WTC11 (cell line): Measurements from ENCODE around the gene LPP. TPM values are rescaled to one million over a fixed set of nuclear protein-coding genes. Genes with fewer than 3 reads are reported as not detected.

Source experiments
- ATAC-seq: fragments of 200-7000 bp; cut with Tn5 transposase; 2 replicates; pipeline ENCODE4 v1.10.0; 2021; ENCODE audit warnings: mild to moderate bottlenecking, moderate library complexity
- CTCF ChIA-PET: fragments of 300-600 bp; sonication (Branson Sonifier 250); formaldehyde crosslinking; loops from one replicate; lab custom pipeline; 2021; ENCODE audit warnings: antibody characterized with exemption; lab: Charles Lee
- POLR2A ChIA-PET: fragments of 350-600 bp; sonication (Branson Sonifier 250); formaldehyde crosslinking; loops from one replicate; lab custom pipeline; 2021; ENCODE audit warnings: antibody characterized with exemption; lab: Charles Lee
- DNase-seq: peaks from one replicate; pipeline ENCODE4 v3.0.0; 2021; ENCODE audit warnings: low spot score
- H3K27ac Mint-ChIP-seq: 2 replicates; pipeline ENCODE4 v1.8.0; 2021; ENCODE audit warnings: mixed read lengths
- H3K27me3 Mint-ChIP-seq: 2 replicates; pipeline ENCODE4 v1.8.0; 2021; ENCODE audit warnings: low read depth, mild to moderate bottlenecking, moderate library complexity, mixed read lengths
- H3K36me3 Mint-ChIP-seq: 2 replicates; pipeline ENCODE4 v1.8.0; 2021; ENCODE audit warnings: mixed read lengths
- H3K4me1 Mint-ChIP-seq: 2 replicates; pipeline ENCODE4 v1.8.0; 2022; ENCODE audit warnings: mixed read lengths
- H3K4me3 Mint-ChIP-seq: 2 replicates; pipeline ENCODE4 v1.8.0; 2021; ENCODE audit warnings: mild to moderate bottlenecking, moderate library complexity, mixed read lengths
- H3K9me3 Mint-ChIP-seq: 2 replicates; pipeline ENCODE4 v1.8.0; 2021; ENCODE audit warnings: mixed read lengths
- AR ChIP-seq: fragments of 250-450 bp; sonication (Bioruptor Pico); IDR thresholded peaks from 2 replicates; pipeline ENCODE4 v1.9.0; 2021; ENCODE audit warnings: mild to moderate bottlenecking
- ATF1 ChIP-seq: sonication (generic); formaldehyde crosslinking; IDR thresholded peaks from 2 replicates; pipeline ENCODE4 v1.8.1; 2023; ENCODE audit warnings: mild to moderate bottlenecking, moderate library complexity, missing genetic modification reagents
- ATF3 ChIP-seq: sonication (generic); formaldehyde crosslinking; conservative IDR thresholded peaks from 2 replicates; pipeline ENCODE4 v1.8.1; 2022; ENCODE audit warnings: mild to moderate bottlenecking, missing genetic modification reagents
- ATF6 ChIP-seq: sonication (generic); formaldehyde crosslinking; IDR thresholded peaks from 2 replicates; pipeline ENCODE4 v1.8.1; 2023; ENCODE audit warnings: mild to moderate bottlenecking, missing genetic modification reagents
- CBFB ChIP-seq: sonication (generic); formaldehyde crosslinking; IDR thresholded peaks from 2 replicates; pipeline ENCODE4 v1.8.1; 2022; ENCODE audit warnings: mild to moderate bottlenecking, low read depth, missing genetic modification reagents
- E2F5 ChIP-seq: sonication (generic); formaldehyde crosslinking; IDR thresholded peaks from 2 replicates; pipeline ENCODE4 v1.8.1; 2022; ENCODE audit warnings: mild to moderate bottlenecking, moderate library complexity, missing genetic modification reagents
- ERG ChIP-seq: fragments of 250-450 bp; sonication (Bioruptor Pico); IDR thresholded peaks from 2 replicates; pipeline ENCODE4 v1.8.0; 2021; ENCODE audit warnings: mild to moderate bottlenecking
- ETV6 ChIP-seq: sonication (generic); formaldehyde crosslinking; IDR thresholded peaks from 2 replicates; pipeline ENCODE4 v1.8.1; 2022; ENCODE audit warnings: mild to moderate bottlenecking, missing genetic modification reagents
- GABPB1 ChIP-seq: sonication (generic); formaldehyde crosslinking; IDR thresholded peaks from 2 replicates; pipeline ENCODE4 v1.8.1; 2023; ENCODE audit warnings: mild to moderate bottlenecking, missing genetic modification reagents
- JAZF1 ChIP-seq: fragments of 250-450 bp; sonication (Bioruptor Pico); IDR thresholded peaks from 2 replicates; pipeline ENCODE4 v1.9.0; 2021; ENCODE audit warnings: moderate library complexity, mild to moderate bottlenecking, inconsistent platforms
- NFYB ChIP-seq: sonication (generic); formaldehyde crosslinking; conservative IDR thresholded peaks from 2 replicates; pipeline ENCODE4 v1.8.0; 2022; ENCODE audit warnings: low read depth, missing genetic modification reagents
- PREB ChIP-seq: sonication (generic); formaldehyde crosslinking; IDR thresholded peaks from 2 replicates; pipeline ENCODE4 v1.8.1; 2022; ENCODE audit warnings: mild to moderate bottlenecking, missing genetic modification reagents, moderate library complexity, borderline replicate concordance
- PRRX2 ChIP-seq: fragments of 250-450 bp; sonication (Bioruptor Pico); IDR thresholded peaks from 2 replicates; pipeline ENCODE4 v1.8.0; 2021; ENCODE audit warnings: mild to moderate bottlenecking
- RORB ChIP-seq: fragments of 250-450 bp; sonication (Bioruptor Pico); IDR thresholded peaks from 2 replicates; pipeline ENCODE4 v1.9.0; 2021; ENCODE audit warnings: mild to moderate bottlenecking
- SMAD4 ChIP-seq: sonication (generic); formaldehyde crosslinking; IDR thresholded peaks from 2 replicates; pipeline ENCODE4 v1.8.0; 2022; ENCODE audit warnings: mild to moderate bottlenecking, missing genetic modification reagents
- USF2 ChIP-seq: sonication (generic); formaldehyde crosslinking; IDR thresholded peaks from 2 replicates; pipeline ENCODE4 v1.8.1; 2023; ENCODE audit warnings: mild to moderate bottlenecking, missing genetic modification reagents, moderate library complexity
- ZNF219 ChIP-seq: sonication (generic); formaldehyde crosslinking; IDR thresholded peaks from 2 replicates; pipeline ENCODE4 v1.8.0; 2023; ENCODE audit warnings: missing genetic modification reagents, mild to moderate bottlenecking, borderline replicate concordance
- ZNF232 ChIP-seq: sonication (generic); formaldehyde crosslinking; IDR thresholded peaks from 2 replicates; pipeline ENCODE4 v1.8.0; 2022; ENCODE audit warnings: mild to moderate bottlenecking, missing genetic modification reagents
- ZNF396 ChIP-seq: fragments of 250-450 bp; sonication (Bioruptor Pico); IDR thresholded peaks from 2 replicates; pipeline ENCODE4 v1.8.0; 2021; ENCODE audit warnings: mild to moderate bottlenecking, moderate library complexity, borderline replicate concordance
- ZNF425 ChIP-seq: fragments of 250-450 bp; sonication (Bioruptor Pico); conservative IDR thresholded peaks from 2 replicates; pipeline ENCODE4 v1.9.0; 2021; ENCODE audit warnings: mild to moderate bottlenecking
- total RNA-seq: library from RNA; stranded (reverse); gene quantifications from 3 replicates; pipeline ENCODE4 v1.2.3, GENCODE V29; 2021

Gene LPP
- total RNA-seq, 1 experiment from 2014 or later, result 49.6 TPM

GRCh38 chr3:188553569-188553968 is 399.6 kb downstream of the LPP start:
- ChIA-PET POLR2A (no interaction called here), CTCF (no interaction called here)
- H3K4me3 Mint-ChIP-seq, result no peak overlapping the region
- H3K9me3 Mint-ChIP-seq, result no peaks in the 10 kb centered on the region
- ATAC-seq (no peak), DNase-seq (no peak)
- no peak overlapping the region for H3K27ac Mint-ChIP-seq
- no peaks in the 10 kb centered on the region for H3K4me1 Mint-ChIP-seq
- TF ChIP-seq JAZF1 (no peak), ERG (CRISPR knock-in tag) (no peak)
- H3K27me3 Mint-ChIP-seq, result no peaks in the 10 kb centered on the region
- no peaks in the 10 kb centered on the region for H3K36me3 Mint-ChIP-seq

- CTCF ChIA-PET, result no interaction called here
- Mint-ChIP-seq H3K27me3 (no peaks in the 10 kb centered on the region), H3K9me3 (no peaks in the 10 kb centered on the region), H3K36me3 (no peaks in the 10 kb centered on the region), H3K4me1 (no peaks in the 10 kb centered on the region), H3K4me3 (no peak overlapping the region), H3K27ac (no peak overlapping the region)
- DNase-seq (no peak), ATAC-seq (no peak)
- TF ChIP-seq ATF1 (no peak), GABPB1 (no peak), E2F5 (CRISPR knock-in tag) (no peak), PREB (CRISPR knock-in tag) (no peak), PRRX2 (CRISPR knock-in tag) (no peak), ATF3 (CRISPR knock-in tag) (no peak), USF2 (CRISPR knock-in tag) (no peak), CBFB (CRISPR knock-in tag) (no peak), AR (CRISPR knock-in tag) (no peak), SMAD4 (CRISPR knock-in tag) (no peak), RORB (CRISPR knock-in tag) (no peak)
- POLR2A ChIA-PET, result no interaction called here
These were observed 400.4 kb downstream of the LPP start for GRCh38 chr3:188554404-188554803.

GRCh38 chr3:188557235-188557634 is 403.3 kb downstream of the LPP start:
- no peak overlapping the region for H3K27ac Mint-ChIP-seq
- ChIA-PET POLR2A (no interaction called here), CTCF (no interaction called here)
- no peaks in the 10 kb centered on the region for H3K4me1 Mint-ChIP-seq
- H3K9me3 Mint-ChIP-seq, result no peaks in the 10 kb centered on the region
- no peaks in the 10 kb centered on the region for H3K27me3 Mint-ChIP-seq
- no peaks in the 10 kb centered on the region for H3K36me3 Mint-ChIP-seq
- no peak for ATAC-seq
- no peak for DNase-seq
- no peak overlapping the region for H3K4me3 Mint-ChIP-seq
- no peak for TF ChIP-seq ATF6 (CRISPR knock-in tag)
- TF ChIP-seq NFYB (CRISPR knock-in tag), result no peak
- no peak for TF ChIP-seq ZNF425 (CRISPR knock-in tag)
- no peak for TF ChIP-seq ERG (CRISPR knock-in tag)
- no peak for TF ChIP-seq ZNF219
- no peak for TF ChIP-seq ZNF232
- TF ChIP-seq ZNF396 (CRISPR knock-in tag), result no peak
- TF ChIP-seq ETV6 (CRISPR knock-in tag), result no peak
